Measurements from ENCODE around the gene HPSE2.

- TF ChIP-seq EZH2 (IDR thresholded peaks at IDR 0.05), result no peak
- TF ChIP-seq MAX (IDR thresholded peaks at IDR 0.05), result no peak
- no peak for TF ChIP-seq POLR2AphosphoS5 (IDR thresholded peaks at IDR 0.05; ENCODE audit: low read depth, low read length)
- no peak for TF ChIP-seq CTCF (IDR thresholded peaks at IDR 0.05 in 2 of 3, conservative IDR thresholded peaks at IDR 0.05 in 1 of 3; ENCODE audit: borderline replicate concordance in 1 of 3, insufficient read depth in 1 of 3, low read depth in 2 of 3, low read length in 2 of 3)
These were observed 349.0 kb downstream of the HPSE2 start for GRCh38 chr10:98886686-98887085.

Data from HCT116 (cell line).